DND-41 (cell line): ENCODE measurements around the gene CADPS.

ENCODE experiments used
- ATAC-seq: fragments of 200-7000 bp; cut with Tn5 transposase; 3 replicates; pipeline ENCODE4 v1.9.1; 2021; ENCODE audit warnings: low read depth; ENCODE audit not compliant: insufficient read depth
- DNase-seq: peaks from one replicate; pipeline ENCODE4 v3.0.0-alpha.2; 2020
- H2AFZ ChIP-seq: 2 replicates; pipeline ENCODE4 v1.6.0; 2012; ENCODE audit warnings: low read depth, low read length
- H3K27ac ChIP-seq: 2 replicates; pipeline ENCODE4 v1.5.1; 2012; ENCODE audit warnings: low read length, inconsistent platforms
- H3K27me3 ChIP-seq: fragments of 200-600 bp; sonication (generic); 2 replicates; pipeline ENCODE4 v1.6.0; 2012; ENCODE audit warnings: low read length, mild to moderate bottlenecking, inconsistent platforms; ENCODE audit not compliant: insufficient read depth, poor library complexity
- H3K36me3 ChIP-seq: 2 replicates; pipeline ENCODE4 v1.5.1; 2012; ENCODE audit warnings: low read length, inconsistent platforms; ENCODE audit not compliant: insufficient read depth
- H3K4me1 ChIP-seq: 2 replicates; pipeline ENCODE4 v1.5.1; 2012; ENCODE audit warnings: mild to moderate bottlenecking, low read length; ENCODE audit not compliant: insufficient read depth
- H3K4me2 ChIP-seq: 2 replicates; pipeline ENCODE4 v1.6.0; 2012; ENCODE audit warnings: mild to moderate bottlenecking, moderate library complexity, low read length, inconsistent platforms; ENCODE audit not compliant: insufficient read depth
- H3K4me3 ChIP-seq, 2 experiments: fragments of 200-600 bp in 1 of 2; shearing (Covaris generic) in 1 of 2; 2 replicates each; pipeline ENCODE4 v1.5.1; 2012 to 2016; ENCODE audit warnings: inconsistent platforms in 2 of 2, low read length in 2 of 2, mild to moderate bottlenecking in 2 of 2, low read depth in 1 of 2, moderate library complexity in 1 of 2
- H3K79me2 ChIP-seq: 2 replicates; pipeline ENCODE4 v1.6.0; 2012; ENCODE audit warnings: low read length, inconsistent platforms; ENCODE audit not compliant: insufficient read depth
- H3K9ac ChIP-seq: 2 replicates; pipeline ENCODE4 v1.6.0; 2012; ENCODE audit warnings: low read depth, mild to moderate bottlenecking, inconsistent platforms, low read length, moderate library complexity
- H3K9me3 ChIP-seq: 2 replicates; pipeline ENCODE4 v1.5.1; 2012; ENCODE audit warnings: low read length, moderate library complexity, mild to moderate bottlenecking, inconsistent platforms; ENCODE audit not compliant: insufficient read depth, severe bottlenecking
- H4K20me1 ChIP-seq: 2 replicates; pipeline ENCODE4 v1.6.0; 2012; ENCODE audit warnings: low read length; ENCODE audit not compliant: insufficient read depth
- CTCF ChIP-seq: IDR thresholded peaks from 2 replicates; pipeline ENCODE4 v1.5.1; 2012; ENCODE audit warnings: borderline replicate concordance, low read length, moderate library complexity, mild to moderate bottlenecking; ENCODE audit not compliant: poor library complexity, severe bottlenecking; ENCODE audit errors: extremely low read depth
- EZH2 ChIP-seq: IDR thresholded peaks from 3 replicates; pipeline ENCODE4 v1.6.1; 2012; ENCODE audit warnings: borderline replicate concordance, low read depth, mild to moderate bottlenecking, moderate library complexity, low read length, inconsistent platforms; ENCODE audit not compliant: severe bottlenecking

CADPS gene

GRCh38 chr3:62755285-62755684 lies 119.9 kb downstream of the CADPS start:
- H3K27me3 ChIP-seq: no peaks in the 10 kb centered on the region
- H3K4me1 ChIP-seq: no peaks in the 10 kb centered on the region
- no peak overlapping the region for H3K27ac ChIP-seq
- TF ChIP-seq CTCF (no peak), EZH2 (no peak)
- H3K79me2 ChIP-seq: no peaks in the 10 kb centered on the region
- no peak overlapping the region for H2AFZ ChIP-seq
- H3K36me3 ChIP-seq: no peaks in the 10 kb centered on the region
- no peak overlapping the region for H3K4me3 ChIP-seq
- H3K9ac ChIP-seq: no peak overlapping the region
- no peaks in the 10 kb centered on the region for H3K9me3 ChIP-seq
- no peak for DNase-seq
- no peak overlapping the region for H3K4me2 ChIP-seq
- no peak for ATAC-seq
- no peaks in the 10 kb centered on the region for H4K20me1 ChIP-seq

DNA sequence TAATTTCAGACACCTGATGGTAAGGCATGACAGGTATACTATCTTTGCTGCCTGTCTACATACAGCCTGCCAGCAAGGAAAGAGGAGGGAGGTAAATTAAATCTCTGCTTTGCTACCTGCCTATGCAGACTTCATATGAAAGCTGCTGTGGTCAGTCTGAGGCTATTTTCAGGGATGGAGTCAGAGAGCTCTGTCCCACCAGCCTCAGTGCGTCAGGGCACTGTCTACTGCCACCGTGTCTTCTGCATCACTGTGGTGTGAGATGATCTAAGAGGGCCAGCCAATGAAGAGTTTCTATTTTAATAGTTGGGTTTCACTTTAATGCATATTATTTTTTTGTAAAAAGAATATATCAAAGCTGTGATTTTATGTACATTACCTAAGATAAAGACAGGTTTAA lies 125.6 kb downstream of the CADPS start:
- no peaks in the 10 kb centered on the region for H3K36me3 ChIP-seq
- no peaks in the 10 kb centered on the region for H3K4me1 ChIP-seq
- TF ChIP-seq EZH2 (no peak), CTCF (no peak)
- no peak overlapping the region for H3K9ac ChIP-seq
- H3K27me3 ChIP-seq: no peaks in the 10 kb centered on the region
- H3K79me2 ChIP-seq: no peaks in the 10 kb centered on the region
- no peak for ATAC-seq
- H3K9me3 ChIP-seq: no peaks in the 10 kb centered on the region
- no peak overlapping the region for H3K27ac ChIP-seq
- no peak overlapping the region for H2AFZ ChIP-seq
- H3K4me2 ChIP-seq: no peak overlapping the region
- no peak for DNase-seq
- no peaks in the 10 kb centered on the region for H4K20me1 ChIP-seq
- H3K4me3 ChIP-seq: no peak overlapping the region

- Histone ChIP-seq H3K9me3 (no peaks in the 10 kb centered on the region), H3K4me2 (no peak overlapping the region), H2AFZ (no peak overlapping the region), H3K27ac (no peak overlapping the region), H3K79me2 (no peaks in the 10 kb centered on the region), H3K9ac (no peak overlapping the region), H3K4me1 (no peaks in the 10 kb centered on the region), H3K27me3 (no peaks in the 10 kb centered on the region), H3K4me3 (no peak overlapping the region), H4K20me1 (no peaks in the 10 kb centered on the region), H3K36me3 (no peaks in the 10 kb centered on the region)
- DNase-seq (no peak), ATAC-seq (no peak)
- TF ChIP-seq CTCF (no peak), EZH2 (no peak)
These were observed 126.1 kb downstream of the CADPS start for GRCh38 chr3:62749130-62749529.

DNA sequence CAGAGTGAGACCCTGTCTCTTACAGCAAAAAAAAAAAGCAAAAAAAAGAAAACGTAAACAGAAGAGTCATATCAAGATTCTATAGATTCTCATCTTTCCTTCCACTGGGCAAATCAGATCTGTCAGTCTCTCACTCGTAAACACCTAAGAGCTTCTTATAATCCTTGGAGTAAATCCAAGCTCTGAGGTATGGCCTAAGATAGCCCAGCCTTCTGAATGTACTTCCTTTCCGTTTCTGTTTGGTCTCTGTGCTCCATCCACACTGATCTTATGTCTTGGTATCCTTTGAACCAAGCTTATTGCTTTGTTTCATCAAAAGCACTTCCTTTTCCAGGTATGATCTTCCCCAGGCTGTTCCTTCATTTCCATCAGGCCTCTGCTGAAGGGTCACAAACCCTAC lies 137.8 kb downstream of the CADPS start:
- Histone ChIP-seq H2AFZ (no peak overlapping the region), H4K20me1 (no peaks in the 10 kb centered on the region), H3K9ac (no peak overlapping the region), H3K4me3 (no peak overlapping the region), H3K4me1 (no peaks in the 10 kb centered on the region), H3K4me2 (no peak overlapping the region), H3K36me3 (no peaks in the 10 kb centered on the region), H3K79me2 (no peaks in the 10 kb centered on the region), H3K27me3 (no peaks in the 10 kb centered on the region), H3K9me3 (no peaks in the 10 kb centered on the region), H3K27ac (no peak overlapping the region)
- ATAC-seq (no peak), DNase-seq (no peak)
- TF ChIP-seq EZH2 (no peak), CTCF (no peak)
